HCT116 (cell line): Measurements from ENCODE around the gene ARHGAP11B.

Source experiments
- ATAC-seq: fragments of 200-7000 bp; cut with Tn5 transposase; 2 replicates; pipeline ENCODE4 v1.9.1; 2020; ENCODE audit warnings: mild to moderate bottlenecking, moderate library complexity
- BruUV-seq: library from RNA; stranded (reverse); fragments of 400-500 nt; replicated peaks from 2 replicates; lab custom pipeline; 2021; lab: Mats Ljungman, UMichigan
- CTCF ChIA-PET: fragments of 300-600 bp; sonication (Branson Sonifier 250); formaldehyde crosslinking; loops from one replicate; lab custom pipeline; 2021; ENCODE audit warnings: antibody characterized with exemption; lab: Charles Lee
- POLR2A ChIA-PET: fragments of 300-600, 350-600 bp; sonication (Branson Sonifier 250); formaldehyde crosslinking; loops from one replicate; lab custom pipeline; 2021; ENCODE audit warnings: antibody characterized with exemption; lab: Charles Lee
- RAD21 ChIA-PET, 2 experiments: fragments of 300-600 bp; sonication (Branson Sonifier 250); formaldehyde crosslinking; loops; one replicate each; lab custom pipeline; 2023; ENCODE audit warnings: low total read pairs in 2 of 2; ENCODE audit not compliant: uncharacterized antibody in 2 of 2, unreplicated experiment in 2 of 2, low non-redundant PET in 1 of 2; lab: Charles Lee
- DNase-seq: peaks from one replicate; pipeline ENCODE4 v3.0.0-alpha.2; 2010; ENCODE audit warnings: low read depth, low spot score
- H2AFZ ChIP-seq: fragments of 200-600 bp; shearing (Covaris generic), sonication (generic); 2 replicates; pipeline ENCODE4 v1.6.1; 2017; ENCODE audit warnings: low read depth, mixed run types, mixed read lengths, antibody characterized with exemption, low read length; ENCODE audit not compliant: poor library complexity, severe bottlenecking
- H3K27ac ChIP-seq: 2 replicates; pipeline ENCODE4 v1.5.1; 2012; ENCODE audit warnings: low read depth, low read length
- H3K27me3 ChIP-seq: fragments of 200-600 bp; sonication (generic); 2 replicates; pipeline ENCODE4 v1.6.1; 2016; ENCODE audit warnings: mixed run types, low read length, mixed read lengths; ENCODE audit not compliant: insufficient read depth
- H3K36me3 ChIP-seq, 2 experiments: fragments of 200-500 bp in 1 of 2; fragments of 200-600 bp in 1 of 2; sonication (Bioruptor generic) in 1 of 2; sonication (generic) in 1 of 2; 2 replicates each; pipeline versions ENCODE4 v1.5.1 to v1.6.1; 2014 to 2016; ENCODE audit warnings: low read length in 2 of 2, inconsistent platforms in 1 of 2, mixed read lengths in 1 of 2, mixed run types in 1 of 2; ENCODE audit not compliant: insufficient read depth in 2 of 2, control insufficient read depth in 1 of 2
- H3K4me1 ChIP-seq, 2 experiments: fragments of 200-600 bp in 1 of 2; sonication (generic) in 1 of 2; 2 replicates each; pipeline versions ENCODE4 v1.5.1 to v1.6.1; 2012 to 2017; ENCODE audit warnings: low read length in 2 of 2, inconsistent platforms in 1 of 2, mild to moderate bottlenecking in 1 of 2, mixed read lengths in 1 of 2, mixed run types in 1 of 2, moderate library complexity in 1 of 2; ENCODE audit not compliant: insufficient read depth in 2 of 2, control insufficient read depth in 1 of 2
- H3K4me2 ChIP-seq: fragments of 200-600 bp; sonication (generic); 2 replicates; pipeline ENCODE4 v1.6.1; 2017; ENCODE audit warnings: mixed run types, low read length, mixed read lengths
- H3K4me3 ChIP-seq, 2 experiments: fragments of 200-600 bp in 1 of 2; sonication (generic) in 1 of 2; replicated peaks in 1 of 2; 2 replicates each; pipeline ENCODE4 v1.5.1; 2011 to 2016; ENCODE audit warnings: low read length in 2 of 2, control low read depth in 1 of 2, low read depth in 1 of 2, mild to moderate bottlenecking in 1 of 2, mixed read lengths in 1 of 2, mixed run types in 1 of 2
- H3K79me2 ChIP-seq: fragments of 200-600 bp; sonication (generic); 2 replicates; pipeline ENCODE4 v1.6.1; 2017; ENCODE audit warnings: mild to moderate bottlenecking, mixed run types, low read length, moderate library complexity, mixed read lengths; ENCODE audit not compliant: insufficient read depth
- H3K9ac ChIP-seq: fragments of 200-600 bp; sonication (generic); 2 replicates; pipeline ENCODE4 v1.6.1; 2016; ENCODE audit warnings: low read length, mixed read lengths
- H3K9me2 ChIP-seq: fragments of 200-600 bp; sonication (generic), shearing (Covaris generic); 2 replicates; pipeline ENCODE4 v1.6.1; 2017; ENCODE audit warnings: mixed run types, mild to moderate bottlenecking, moderate library complexity; ENCODE audit not compliant: insufficient read depth
- H3K9me3 ChIP-seq, 2 experiments: fragments of 200-500 bp in 1 of 2; fragments of 200-600 bp in 1 of 2; sonication (Bioruptor generic) in 1 of 2; sonication (generic) in 1 of 2; 2 replicates each; pipeline ENCODE4 v1.6.1; 2014 to 2017; ENCODE audit warnings: low read length in 2 of 2, mixed read lengths in 2 of 2, inconsistent platforms in 1 of 2, low read depth in 1 of 2, mild to moderate bottlenecking in 1 of 2, mixed run types in 1 of 2, moderate library complexity in 1 of 2; ENCODE audit not compliant: control insufficient read depth in 1 of 2, insufficient read depth in 1 of 2
- H4K20me1 ChIP-seq: fragments of 200-600 bp; sonication (generic), shearing (Covaris generic); 2 replicates; pipeline ENCODE4 v1.6.1; 2017; ENCODE audit warnings: mixed run types, mild to moderate bottlenecking, moderate library complexity; ENCODE audit not compliant: insufficient read depth
- CEBPB ChIP-seq: IDR thresholded peaks from 2 replicates; pipeline ENCODE4 v1.6.1; 2012; ENCODE audit warnings: low read depth
- CTCF ChIP-seq, 3 experiments: fragments of 200-600 bp in 1 of 3; sonication (generic) in 1 of 3; IDR thresholded peaks in 2 of 3; conservative IDR thresholded peaks in 1 of 3; 2 replicates each; pipeline ENCODE4 v1.5.1; 2012 to 2017; ENCODE audit warnings: low read depth in 2 of 3, low read length in 2 of 3, antibody characterized with exemption in 1 of 3, borderline replicate concordance in 1 of 3, control low read depth in 1 of 3, mild to moderate bottlenecking in 1 of 3, mixed read lengths in 1 of 3, mixed run types in 1 of 3, moderate library complexity in 1 of 3; ENCODE audit not compliant: insufficient read depth in 1 of 3
- EGR1 ChIP-seq: IDR thresholded peaks from 2 replicates; pipeline ENCODE4 v1.6.1; 2012; ENCODE audit warnings: low read depth
- ELF1 ChIP-seq: IDR thresholded peaks from 2 replicates; pipeline ENCODE4 v1.6.1; 2012; ENCODE audit warnings: low read depth, borderline replicate concordance
- EZH2 ChIP-seq: fragments of 200-600 bp; sonication (generic); IDR thresholded peaks from 2 replicates; pipeline ENCODE4 v1.6.1; 2017; ENCODE audit warnings: antibody characterized with exemption, mixed run types
- JUND ChIP-seq: IDR thresholded peaks from 2 replicates; pipeline ENCODE4 v1.6.1; 2012
- MAX ChIP-seq: IDR thresholded peaks from 2 replicates; pipeline ENCODE4 v1.6.1; 2012
- RAD21 ChIP-seq: IDR thresholded peaks from 2 replicates; pipeline ENCODE4 v1.6.1; 2012; ENCODE audit warnings: low read depth, mild to moderate bottlenecking
- REST ChIP-seq: IDR thresholded peaks from 2 replicates; pipeline ENCODE4 v1.6.1; 2012; ENCODE audit warnings: low read depth
- SIN3A ChIP-seq: IDR thresholded peaks from 2 replicates; pipeline ENCODE4 v1.6.1; 2012; ENCODE audit warnings: low read depth
- SP1 ChIP-seq: IDR thresholded peaks from 2 replicates; pipeline ENCODE4 v1.6.1; 2012; ENCODE audit warnings: low read depth
- SRF ChIP-seq: IDR thresholded peaks from 2 replicates; pipeline ENCODE4 v1.6.1; 2012; ENCODE audit warnings: low read depth
- ZBTB33 ChIP-seq: IDR thresholded peaks from 2 replicates; pipeline ENCODE4 v1.6.1; 2011; ENCODE audit warnings: mild to moderate bottlenecking, low read length, moderate library complexity; ENCODE audit not compliant: insufficient replicate concordance; ENCODE audit errors: extremely low read depth
- ZFX ChIP-seq: fragments of 450-650 bp; IDR thresholded peaks from 2 replicates; pipeline ENCODE4 v1.6.1; 2017
- ZNF274 ChIP-seq: fragments of 200-500 bp; sonication (Bioruptor generic); IDR thresholded peaks from 2 replicates; pipeline ENCODE4 v1.6.1; 2014; ENCODE audit warnings: mild to moderate bottlenecking, low read depth, low read length, inconsistent platforms
- intact Hi-C: fragments of 100-400 bp; cut with micrococcal nuclease; formaldehyde crosslinking; loops from 2 replicates; pipeline ENCODE4 v1.10.0; 2022
- TF ChIP-seq, protein P1 (sequence below): IDR thresholded peaks from 2 replicates; pipeline ENCODE4 v1.6.1; 2012

ARHGAP11B gene

GRCh38 chr15:30670056-30670455, 44.1 kb downstream of the ARHGAP11B start:
- Histone ChIP-seq H3K4me2 (no peak overlapping the region), H3K4me1 (no peaks in the 10 kb centered on the region), H4K20me1 (peaks cover 3% of the 10 kb centered on the region; the same call in 1 of the 2 replicates), H2AFZ (no peak overlapping the region), H3K9me3 (no peaks in the 10 kb centered on the region), H3K9me2 (no peaks in the 10 kb centered on the region), H3K79me2 (peaks cover 55% of the 10 kb centered on the region), H3K4me3 (no peak overlapping the region), H3K9ac (no peak overlapping the region), H3K27ac (no peak overlapping the region), H3K36me3 (peaks cover 17 to 29% of the 10 kb centered on the region in 2 experiments), H3K27me3 (no peaks in the 10 kb centered on the region)
- intact Hi-C loops, result no loop called here
- ChIA-PET POLR2A (no interaction called here), RAD21 (no interaction called here), CTCF (no interaction called here)
- ATAC-seq, result no peak
- no peak for DNase-seq
- no TSS peak for BruUV-seq
- no peak for TF ChIP-seq CEBPB
- no peak for TF ChIP-seq ELF1
- TF ChIP-seq CTCF (IDR thresholded peaks at IDR 0.05 in 2 of 3, conservative IDR thresholded peaks at IDR 0.05 in 1 of 3; ENCODE audit: borderline replicate concordance in 1 of 3, insufficient read depth in 1 of 3, low read depth in 2 of 3, low read length in 2 of 3), result no peak
- no peak for TF ChIP-seq SRF
- TF ChIP-seq ZFX, result no peak
- TF ChIP-seq EGR1, result no peak
- TF ChIP-seq EZH2, result no peak
- no peak for TF ChIP-seq MAX
- no peak for TF ChIP-seq RAD21
- TF ChIP-seq SP1, result no peak
- no peak for TF ChIP-seq ZNF274
- TF ChIP-seq REST, result no peak
- TF ChIP-seq, protein P1, sequence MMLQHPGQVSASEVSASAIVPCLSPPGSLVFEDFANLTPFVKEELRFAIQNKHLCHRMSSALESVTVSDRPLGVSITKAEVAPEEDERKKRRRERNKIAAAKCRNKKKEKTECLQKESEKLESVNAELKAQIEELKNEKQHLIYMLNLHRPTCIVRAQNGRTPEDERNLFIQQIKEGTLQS, result no peak
- no peak for TF ChIP-seq JUND
- TF ChIP-seq SIN3A, result no peak
- no peak for TF ChIP-seq ZBTB33
